Stimulated activated naive CD8-positive, alpha-beta T cell treated with anti-CD3 and anti-CD28 coated beads, Interleukin-15, Interleukin-2, amounts not matched to agents 100 U/mL and 50 U/mL, for 24 hours (primary cell): ENCODE measurements around the gene BABAM2.
A peak's percentile ranks its signal among the peaks of the same experiment; 100 is the strongest.
"Not testable (repeated sequence)": the region's sequence is repeated elsewhere in the genome, so short reads cannot be mapped to it uniquely, and the experiment has no call there.

ENCODE experiments used
- ATAC-seq: fragments of 150-1000 bp; cut with Tn5 transposase; one replicate; pipeline ENCODE4 v1.10.0; 2021
- DNase-seq: peaks from one replicate; pipeline ENCODE4 v3.0.0; 2021

Gene BABAM2

DNA sequence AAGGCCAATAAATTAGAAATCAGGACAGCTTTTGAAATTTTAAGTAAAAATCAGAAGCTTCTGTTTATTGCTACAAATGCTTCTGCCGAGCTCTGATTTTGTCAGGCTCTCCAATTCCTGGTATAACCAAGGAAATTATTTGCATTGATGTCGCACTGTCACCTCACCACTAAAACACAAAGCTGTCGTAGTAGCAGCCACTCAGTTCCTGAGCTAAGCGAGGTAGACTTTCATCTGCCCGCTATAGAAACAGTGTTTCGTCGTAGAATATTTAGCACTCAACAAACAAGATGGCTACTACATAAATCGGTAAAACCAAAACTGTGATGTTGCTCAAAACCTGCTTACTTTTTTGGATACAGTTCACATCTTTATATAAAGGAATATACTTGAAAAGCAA, 360.8 kb downstream of the BABAM2 start:
- DNase-seq (no peak), ATAC-seq (peak; percentile 67)

- peak; percentile 20 for DNase-seq
Observed at GRCh38 chr2:28252311-28252710, 361.8 kb downstream of the BABAM2 start.

DNA sequence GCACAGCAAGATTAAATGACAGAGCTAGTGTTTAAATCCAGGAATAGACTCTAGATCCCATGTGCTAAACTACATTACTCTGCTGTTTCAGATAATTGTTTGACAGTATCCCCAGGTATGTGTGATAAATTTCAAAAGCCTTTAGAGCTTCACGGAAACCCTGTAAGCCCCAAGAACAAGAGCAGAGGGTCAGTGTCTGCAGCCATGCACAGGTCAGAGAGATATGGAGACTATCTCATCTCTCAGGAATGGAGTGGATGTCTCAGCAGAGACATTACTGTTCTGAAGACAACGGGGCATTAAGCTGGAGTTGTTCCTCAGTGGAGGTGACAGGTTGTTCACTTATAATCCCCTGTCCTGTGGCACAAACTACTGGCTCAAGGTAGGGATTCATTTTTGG, 363.0 kb downstream of the BABAM2 start:
- no peak for DNase-seq
- no peak for ATAC-seq

More at GRCh38 chr2:28252311-28252710, 361.8 kb downstream of the BABAM2 start:
- peak; percentile 89 for ATAC-seq

DNA sequence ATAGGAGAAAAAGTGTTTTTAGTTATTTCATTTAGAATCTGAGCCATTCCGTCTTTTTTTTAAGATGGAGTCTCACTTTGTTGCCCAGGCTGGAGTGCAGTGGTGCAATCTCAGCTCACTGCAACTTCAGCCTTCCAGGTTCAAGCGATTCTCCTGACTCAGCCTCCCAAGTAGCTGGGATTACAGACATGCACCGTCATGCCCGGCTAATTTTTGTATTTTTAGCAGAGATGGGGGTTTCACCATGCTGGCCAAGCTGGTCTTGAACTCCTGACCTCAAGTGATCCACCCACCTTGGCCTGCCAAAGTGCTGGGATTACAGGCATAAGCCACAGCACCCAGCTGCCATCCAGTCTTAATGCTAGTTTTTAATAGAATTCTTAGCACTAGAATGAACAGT, 364.7 kb downstream of the BABAM2 start:
- DNase-seq, ATAC-seq: not testable (repeated sequence)

DNA sequence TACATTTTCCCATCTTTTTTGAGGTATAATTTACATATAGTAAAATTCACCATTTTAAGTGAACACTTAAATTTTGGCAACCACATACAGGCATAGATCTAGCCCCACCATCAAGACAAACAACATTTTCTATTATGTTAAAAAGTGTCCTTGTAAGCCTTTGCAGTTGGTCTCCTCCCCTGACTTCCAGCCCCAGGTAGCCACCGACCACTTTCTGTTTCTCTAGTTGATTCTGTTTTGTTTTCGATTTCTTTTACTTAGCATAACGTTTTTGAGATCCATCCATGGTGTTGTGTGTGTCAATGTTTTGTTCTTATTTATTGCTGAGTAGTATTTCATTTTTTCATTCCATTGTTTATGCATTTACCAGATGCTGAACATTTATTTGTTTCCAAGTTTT, 366.7 kb downstream of the BABAM2 start:
- DNase-seq (no peak), ATAC-seq (no peak)

DNA sequence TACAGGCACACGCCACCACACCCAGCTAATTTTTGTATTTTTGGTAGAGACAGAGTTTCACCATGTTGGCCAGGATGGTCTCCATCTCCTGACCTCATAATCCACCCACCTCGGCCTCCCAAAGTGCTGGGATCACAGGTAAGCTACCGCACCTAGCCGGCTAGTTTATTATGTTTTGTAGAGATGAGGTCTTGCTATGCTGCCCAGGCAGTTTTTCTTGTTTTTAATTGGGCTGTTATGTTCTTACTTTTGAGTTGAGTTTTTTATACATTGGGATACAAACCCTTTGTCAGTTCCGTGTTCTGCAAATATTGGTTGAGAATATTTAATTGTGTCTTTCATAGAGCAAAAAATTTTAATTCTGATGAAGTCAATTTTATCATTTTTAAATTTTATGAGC, 368.7 kb downstream of the BABAM2 start:
- ATAC-seq, DNase-seq: not testable (repeated sequence)

GRCh38 chr2:28263690-28264089, 373.2 kb downstream of the BABAM2 start:
- ATAC-seq = no peak
- DNase-seq = no peak

GRCh38 chr2:28267282-28267681, 376.8 kb downstream of the BABAM2 start:
- no peak for ATAC-seq
- no peak for DNase-seq

GRCh38 chr2:28268386-28268785, 377.9 kb downstream of the BABAM2 start:
- DNase-seq (no peak), ATAC-seq (no peak)

DNA sequence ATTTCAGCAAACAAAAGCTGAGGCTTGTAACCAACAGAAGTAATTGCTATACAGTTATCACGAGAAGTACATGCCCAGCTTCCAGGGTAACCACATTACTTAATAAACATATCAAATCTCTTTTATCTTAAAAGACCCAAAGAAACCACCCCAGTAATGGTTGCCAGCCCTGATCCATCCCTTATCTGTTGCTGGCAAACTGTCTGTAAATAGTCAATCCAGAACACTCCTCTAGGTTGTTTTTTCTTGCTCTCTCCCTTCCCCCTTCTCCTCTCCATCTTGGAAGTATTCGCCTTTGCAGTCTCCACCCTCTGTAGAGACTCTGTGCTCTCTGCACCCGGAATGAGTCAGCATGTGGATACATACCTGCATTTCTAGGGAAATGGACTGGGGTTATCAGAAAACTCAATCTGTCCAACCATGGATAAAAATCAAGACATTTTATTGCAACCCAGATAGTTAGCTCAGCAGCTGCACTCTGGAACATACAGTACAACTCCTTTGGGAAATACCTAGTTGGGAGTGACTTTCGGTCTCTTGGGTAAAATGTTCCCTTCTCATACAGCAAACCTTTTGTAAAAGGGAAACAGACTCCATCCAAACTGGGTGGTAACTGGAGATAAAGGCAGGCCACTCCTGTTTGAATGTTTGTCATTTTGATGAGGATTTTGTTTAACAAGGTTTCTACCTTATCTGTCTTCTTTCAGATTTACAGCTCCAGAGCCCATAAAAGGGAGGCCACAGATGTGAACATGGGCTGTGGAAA, 378.7 kb downstream of the BABAM2 start:
- no peak for ATAC-seq
- no peak for DNase-seq

- no peak for DNase-seq
- no peak for ATAC-seq
Observed at GRCh38 chr2:28270456-28271152, 380.1 kb downstream of the BABAM2 start.

DNA sequence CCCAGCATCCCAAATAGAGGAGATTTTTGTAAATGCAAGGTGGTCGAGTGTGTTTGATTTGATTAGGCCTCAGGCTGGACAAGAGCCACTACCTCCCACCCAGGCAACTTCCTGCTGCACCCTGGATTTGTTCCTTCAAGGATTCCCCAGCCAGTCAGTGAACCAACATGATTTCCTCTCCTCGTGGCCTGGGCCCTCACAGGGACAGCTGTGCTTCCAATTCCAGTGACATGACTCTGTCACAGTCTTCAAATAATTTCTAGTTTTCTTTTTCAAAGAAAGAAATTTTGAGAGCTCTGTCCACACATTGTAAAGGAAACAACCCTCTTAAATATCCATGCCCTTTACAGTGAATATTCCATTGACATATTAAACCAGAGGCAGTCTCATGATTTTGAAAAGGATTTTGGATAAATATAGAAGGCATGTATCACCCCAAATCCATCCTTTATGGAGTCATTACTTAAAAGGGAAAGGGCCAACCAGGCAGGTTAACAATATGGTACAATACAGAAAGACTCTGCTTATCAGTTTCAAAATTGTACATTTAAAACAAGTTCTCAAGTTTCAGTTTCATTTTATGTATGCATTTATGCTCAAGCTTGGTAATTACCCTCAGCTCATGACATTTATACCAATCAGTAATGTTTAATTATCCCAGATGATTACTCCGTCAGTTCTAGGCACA, 380.8 kb downstream of the BABAM2 start:
- ATAC-seq (peak; percentile 19), DNase-seq (no peak)

- ATAC-seq (no peak), DNase-seq (no peak)
Observed at GRCh38 chr2:28271919-28272250, 381.4 kb downstream of the BABAM2 start.

GRCh38 chr2:28273751-28274150, 383.2 kb downstream of the BABAM2 start:
- peak; percentile 5 for ATAC-seq
- no peak for DNase-seq

- DNase-seq (no peak), ATAC-seq (no peak)
Observed at GRCh38 chr2:28274911-28275685, 384.6 kb downstream of the BABAM2 start.

- no peak for DNase-seq
- ATAC-seq = peak; percentile 89
Observed at GRCh38 chr2:28276076-28276618, 385.6 kb downstream of the BABAM2 start.

- ATAC-seq = no peak
- DNase-seq = no peak
Observed at GRCh38 chr2:28276807-28277206, 386.3 kb downstream of the BABAM2 start.

- ATAC-seq (no peak), DNase-seq (no peak)
Observed at GRCh38 chr2:28277466-28277865, 386.9 kb downstream of the BABAM2 start.

- DNase-seq = no peak
- no peak for ATAC-seq
Observed at GRCh38 chr2:28279371-28279770, 388.8 kb downstream of the BABAM2 start.

DNA sequence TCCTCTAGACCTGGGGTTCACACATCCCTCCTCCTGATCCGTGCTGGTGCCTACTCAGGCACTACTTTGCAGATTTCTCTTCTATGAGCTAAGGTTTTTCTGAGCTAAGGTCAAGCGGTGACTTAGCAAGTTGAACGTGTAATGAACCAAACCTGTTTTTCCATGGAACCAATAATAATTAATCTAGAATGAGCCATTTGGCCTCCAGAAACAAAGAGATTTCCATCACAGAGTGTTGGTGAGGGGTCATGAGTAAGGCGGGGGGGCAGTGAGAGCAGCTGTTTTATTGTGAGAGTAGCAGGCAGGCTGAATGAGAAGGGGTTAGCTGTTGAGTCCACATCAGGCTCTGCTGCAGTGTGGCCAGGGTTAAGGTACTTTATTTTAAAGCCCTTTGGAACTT, 390.1 kb downstream of the BABAM2 start:
- DNase-seq = no peak
- no peak for ATAC-seq

DNA sequence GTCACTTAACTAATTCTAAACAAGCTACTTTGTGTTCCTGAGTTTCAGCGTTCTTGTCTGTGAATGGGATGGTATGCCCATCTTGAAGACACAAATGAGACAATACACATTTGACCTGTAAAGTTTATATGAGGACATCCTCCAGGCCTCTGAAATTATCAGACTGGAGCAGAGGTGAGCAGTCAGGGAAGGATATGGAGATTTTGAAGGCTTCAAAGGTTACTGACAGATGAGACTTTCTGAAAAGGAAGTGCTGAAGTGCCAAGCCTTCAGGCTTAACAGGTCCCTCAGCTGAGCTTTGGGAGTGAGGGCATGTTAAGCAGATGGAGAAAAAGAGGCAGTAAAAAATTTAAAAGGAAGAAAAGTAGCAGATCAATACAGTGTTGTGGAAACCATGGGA, 391.2 kb downstream of the BABAM2 start:
- ATAC-seq (no peak), DNase-seq (no peak)

- ATAC-seq (no peak), DNase-seq (no peak)
Observed at GRCh38 chr2:28282248-28282647, 391.7 kb downstream of the BABAM2 start.
